Aorta (tissue), 5 donors: ENCODE data around the gene KDSR. TPM values are rescaled to one million over a fixed set of nuclear protein-coding genes. Genes with fewer than 3 reads are reported as not detected.

Source experiments
- ATAC-seq: fragments of 200-7000 bp; cut with Tn5 transposase; one replicate; pipeline ENCODE4 v1.9.1; 2022; ENCODE audit warnings: moderate library complexity; ENCODE audit not compliant: low FRiP score
- DNase-seq, 2 donors: peaks; one replicate each; pipeline ENCODE4 v3.0.0-alpha.2; 2020
- H3K27ac ChIP-seq, 2 donors: one replicate each; pipeline ENCODE4 v1.5.1; 2013; ENCODE audit warnings: low read length in 2 of 2, mild to moderate bottlenecking in 2 of 2, moderate library complexity in 2 of 2, control low read depth in 1 of 2, inconsistent platforms in 1 of 2, low read depth in 1 of 2
- H3K27me3 ChIP-seq, 2 donors: one replicate each; pipeline ENCODE4 v1.6.1; 2013; ENCODE audit warnings: control low read depth in 1 of 2, low read length in 1 of 2, mild to moderate bottlenecking in 1 of 2, moderate library complexity in 1 of 2; ENCODE audit not compliant: insufficient read depth in 2 of 2, control insufficient read depth in 1 of 2
- H3K36me3 ChIP-seq, 2 donors: one replicate each; pipeline ENCODE4 v1.6.1; 2013; ENCODE audit warnings: control low read depth in 1 of 2, low read length in 1 of 2, mild to moderate bottlenecking in 1 of 2; ENCODE audit not compliant: insufficient read depth in 2 of 2, control insufficient read depth in 1 of 2
- H3K4me1 ChIP-seq, 2 donors: one replicate each; pipeline ENCODE4 v1.6.1; 2013; ENCODE audit warnings: low read length in 2 of 2, control low read depth in 1 of 2, mild to moderate bottlenecking in 1 of 2, moderate library complexity in 1 of 2; ENCODE audit not compliant: insufficient read depth in 2 of 2, control insufficient read depth in 1 of 2
- H3K4me3 ChIP-seq, 2 donors: one replicate each; pipeline ENCODE4 v1.5.1; 2013; ENCODE audit warnings: low read length in 2 of 2, control low read depth in 1 of 2, mild to moderate bottlenecking in 1 of 2
- H3K9me3 ChIP-seq: one replicate; pipeline ENCODE4 v1.6.1; 2013; ENCODE audit warnings: mild to moderate bottlenecking, low read length; ENCODE audit not compliant: control insufficient read depth
- WGBS, 2 donors: extraction: QIAGEN DNeasy Blood & Tissue Kit; methylation state at CpG; one replicate each; pipeline ENCODE4 v1.1.7; 2013; 5-methylcytosine and 5-hydroxymethylcytosine counted together
- intact Hi-C, 2 donors: fragments of 100-400 bp; cut with DNase I; formaldehyde crosslinking; loops; one replicate each; pipeline versions ENCODE4 v1.14.2 to v1.15.0; 2022
- polyA plus RNA-seq, 2 donors: library from polyadenylated mRNA; stranded (reverse); fragments of 200-250 nt; gene quantifications; one replicate each; pipeline ENCODE4 v1.2.3, GENCODE V29; 2013
- total RNA-seq, 2 donors: library from RNA; stranded (reverse); fragmentation: NEBNext Ultra II Directional; extraction: Animal tissue kit (Norgen Biotek cat#: 25700); gene quantifications; one replicate each; pipeline ENCODE4 v1.2.1, GENCODE V29; 2021
- donor health status: healthy with polysubstance abuse.
- donor health status: Bipolar disorder and iron deficiency.
- donor health status: DM: no; HTN: no; CAD: no.
- donor health status: DM: no; HTN: no; CAD: no.
- donor health status: DM: yes; HTN: yes; CAD: no.

KDSR gene
- total and polyA plus RNA-seq, 4 donors = 24.4 to 91.0 (median 50.5) TPM

- Histone ChIP-seq H3K27ac (no peak overlapping the region), H3K36me3 (peaks cover 11 to 14% of the 10 kb centered on the region in 2 donors)
- 82 to 86% methylated on average over 4 of the region's 4 CpGs for WGBS, 2 donors
Measured at GRCh38 chr18:63331105-63331504, 35.9 kb downstream of the KDSR start.

DNA sequence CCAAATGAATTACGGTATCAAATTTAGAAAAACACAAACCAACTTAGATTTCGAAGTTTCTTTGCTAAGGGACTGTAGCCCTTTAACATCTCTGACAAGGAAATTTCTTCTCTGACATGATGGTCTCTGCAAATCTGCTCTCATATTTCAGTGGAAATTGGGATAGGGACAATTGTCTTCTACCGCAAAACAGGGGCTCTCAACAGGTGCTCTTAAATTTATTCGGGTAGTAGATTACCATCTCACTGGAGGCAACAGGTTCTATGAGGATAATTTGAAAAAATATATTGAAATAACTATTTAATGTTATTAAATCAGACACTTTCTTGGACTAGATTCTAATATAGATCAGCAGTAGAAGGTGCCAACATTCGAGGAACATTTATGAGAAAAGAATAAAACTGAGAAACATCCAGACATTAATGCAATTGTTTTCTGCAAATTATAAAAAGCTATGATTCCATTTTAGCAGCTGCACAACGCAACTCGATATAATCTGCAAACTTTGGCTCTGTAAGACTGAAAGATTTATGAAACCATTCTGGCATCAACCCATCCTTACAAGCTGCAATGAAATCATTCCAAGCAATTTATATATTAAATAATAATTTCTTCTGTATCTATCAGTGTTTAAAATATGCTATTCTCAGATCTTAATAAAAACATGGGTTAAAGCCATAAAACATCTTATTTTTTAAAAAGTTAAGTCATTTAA, 37.4 kb downstream of the KDSR start:
- Histone ChIP-seq H3K27me3 (no peaks in the 10 kb centered on the region), H3K4me1 (no peaks in the 10 kb centered on the region), H3K4me3 (no peak overlapping the region), H3K9me3 (no peaks in the 10 kb centered on the region), H3K36me3 (peaks cover 10 to 11% of the 10 kb centered on the region in 2 donors), H3K27ac (no peak overlapping the region)
- ATAC-seq (no peak), DNase-seq (no peak)
- 38 to 52% methylated on average over 7 of the region's 7 CpGs for WGBS, 2 donors
- intact Hi-C loops = no loop called here

More at GRCh38 chr18:63331105-63331504, 35.9 kb downstream of the KDSR start:
- Histone ChIP-seq H3K4me1 (no peaks in the 10 kb centered on the region), H3K4me3 (no peak overlapping the region), H3K9me3 (no peaks in the 10 kb centered on the region), H3K27me3 (no peaks in the 10 kb centered on the region)
- intact Hi-C loops = no loop called here
- DNase-seq (no peak), ATAC-seq (no peak)

DNA sequence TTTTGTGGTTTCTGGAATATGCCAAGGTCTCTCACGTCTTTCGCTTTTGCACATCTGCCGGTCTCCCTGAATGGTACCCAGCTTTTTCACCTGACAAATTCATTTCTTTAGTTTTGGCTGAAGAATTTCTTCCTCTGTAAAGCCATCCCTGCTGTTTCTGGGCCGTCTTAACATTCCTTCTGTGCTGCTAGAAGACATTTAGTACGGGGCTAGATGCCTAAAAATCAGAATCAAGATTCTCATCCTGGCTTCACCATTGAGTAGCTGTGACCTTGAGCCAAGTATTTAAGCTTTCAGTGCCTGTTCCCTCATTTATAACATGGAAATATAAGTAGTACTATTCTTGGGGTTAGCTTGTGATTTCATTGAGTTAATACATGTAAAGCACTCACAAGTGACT, 41.0 kb downstream of the KDSR start:
- no peak overlapping the region for H3K27ac ChIP-seq
- ATAC-seq = no peak
- no peaks in the 10 kb centered on the region for H3K4me1 ChIP-seq
- peaks cover 0 to 3% of the 10 kb centered on the region in 2 donors for H3K36me3 ChIP-seq
- 83 to 84% methylated on average over 5 of the region's 5 CpGs for WGBS, 2 donors
- no peaks in the 10 kb centered on the region for H3K27me3 ChIP-seq
- H3K9me3 ChIP-seq = no peaks in the 10 kb centered on the region
- intact Hi-C loops = no loop called here
- DNase-seq = no peak
- H3K4me3 ChIP-seq = no peak overlapping the region

DNA sequence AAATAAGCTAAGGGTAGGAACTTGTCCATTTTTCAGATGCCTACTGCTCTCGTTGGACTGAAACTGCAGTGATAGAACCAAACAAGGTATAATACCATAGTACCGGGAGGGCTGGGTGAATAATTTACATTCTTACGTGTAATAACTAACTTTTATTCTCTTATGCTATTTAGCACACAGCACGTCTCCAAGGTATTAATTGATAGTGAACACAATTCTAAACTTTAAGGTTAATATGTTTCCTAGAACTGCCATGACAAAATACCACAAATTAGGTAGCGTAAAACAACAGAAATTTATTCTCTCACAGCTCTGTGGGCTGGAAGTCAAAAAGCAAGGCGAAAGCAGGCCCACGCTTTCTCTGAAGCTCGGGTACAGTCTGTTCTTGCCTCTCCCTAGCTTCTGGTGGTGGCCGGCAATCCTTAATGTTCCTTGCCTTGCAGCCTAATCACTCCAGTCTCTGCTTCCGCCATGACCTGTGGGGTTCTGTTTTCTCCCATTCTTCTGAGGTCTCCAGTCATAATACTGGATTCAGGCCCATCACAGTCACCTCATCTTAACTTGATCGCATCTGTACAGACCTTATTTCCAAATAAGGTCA, 41.8 kb downstream of the KDSR start:
- DNase-seq (no peak), ATAC-seq (no peak)
- Histone ChIP-seq H3K27ac (no peak overlapping the region), H3K9me3 (no peaks in the 10 kb centered on the region), H3K36me3 (peaks cover 0 to under 1% of the 10 kb centered on the region in 2 donors), H3K27me3 (no peaks in the 10 kb centered on the region), H3K4me3 (no peak overlapping the region), H3K4me1 (no peaks in the 10 kb centered on the region)
- WGBS, 2 donors = 85 to 90% methylated on average over 11 of the region's 11 CpGs
- intact Hi-C loops = no loop called here

GRCh38 chr18:63322908-63323634, 43.9 kb downstream of the KDSR start:
- H3K36me3 ChIP-seq = no peaks in the 10 kb centered on the region
- intact Hi-C loops = loop anchor here (1.0 to 5.0 kb wide), 4 partner anchors 114 to 307 kb away; no protein-coding TSS in a partner anchor
- H3K27ac ChIP-seq = peak overlapping the region; percentile 38 to 45
- H3K9me3 ChIP-seq = no peaks in the 10 kb centered on the region
- peak; percentile 71 for ATAC-seq
- H3K4me1 ChIP-seq = no peaks in the 10 kb centered on the region
- H3K27me3 ChIP-seq = no peaks in the 10 kb centered on the region
- WGBS, 2 donors = 26% methylated on average over 8 of the region's 8 CpGs
- DNase-seq = no peak
- no peak overlapping the region for H3K4me3 ChIP-seq

- H3K27ac ChIP-seq = peak overlapping the region; percentile 38 to 59
- 77 to 88% methylated on average over 4 of the region's 4 CpGs for WGBS, 2 donors
- H3K9me3 ChIP-seq = no peaks in the 10 kb centered on the region
- intact Hi-C loops = loop anchor here (2.0 to 5.0 kb wide), 3 partner anchors 115 to 305 kb away; no protein-coding TSS in a partner anchor
- no peaks in the 10 kb centered on the region for H3K36me3 ChIP-seq
- no peak for DNase-seq
- no peak overlapping the region for H3K4me3 ChIP-seq
- H3K4me1 ChIP-seq = no peaks in the 10 kb centered on the region
- ATAC-seq = no peak
- no peaks in the 10 kb centered on the region for H3K27me3 ChIP-seq
Measured at GRCh38 chr18:63322206-63322605, 44.8 kb downstream of the KDSR start.

GRCh38 chr18:63321291-63321690, 45.7 kb downstream of the KDSR start:
- Histone ChIP-seq H3K36me3 (no peaks in the 10 kb centered on the region), H3K9me3 (no peaks in the 10 kb centered on the region), H3K4me1 (no peaks in the 10 kb centered on the region), H3K4me3 (no peak overlapping the region), H3K27me3 (no peaks in the 10 kb centered on the region), H3K27ac (peak overlapping the region in 1 of 2 donors; percentile 67)
- DNase-seq (no peak), ATAC-seq (no peak)
- WGBS, 2 donors = 83 to 86% methylated on average over 9 of the region's 9 CpGs
- intact Hi-C loops = loop anchor here (2.0 to 5.0 kb wide), 4 partner anchors 46 to 304 kb away; partner anchors contain the start of gene KDSR (in 1 of the 2)

DNA sequence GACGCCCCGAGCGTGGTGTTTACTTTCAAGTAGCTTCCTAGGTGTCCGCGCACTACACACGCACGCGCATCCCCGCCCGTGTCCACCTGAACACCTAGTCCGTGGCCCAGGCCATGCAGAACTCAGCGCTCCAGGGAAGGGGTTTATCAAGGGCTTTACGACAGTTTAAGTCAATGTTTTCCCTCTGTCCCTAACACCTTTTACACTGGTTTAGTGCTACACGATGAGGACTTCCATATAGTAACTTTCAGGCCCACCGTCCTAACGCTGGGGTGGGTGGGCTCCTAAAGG, 46.1 kb downstream of the KDSR start:
- H3K9me3 ChIP-seq = no peaks in the 10 kb centered on the region
- intact Hi-C loops = loop anchor here (2.0 to 5.0 kb wide), 4 partner anchors 46 to 304 kb away; partner anchors contain the start of gene KDSR (in 1 of the 2)
- peak; percentile 15 for ATAC-seq
- H3K27ac ChIP-seq = peak overlapping the region in 1 of 2 donors; percentile 67
- 50 to 58% methylated on average over 16 of the region's 16 CpGs for WGBS, 2 donors
- H3K27me3 ChIP-seq = no peaks in the 10 kb centered on the region
- no peak for DNase-seq
- no peaks in the 10 kb centered on the region for H3K4me1 ChIP-seq
- peak overlapping the region in 1 of 2 donors; percentile 87 for H3K4me3 ChIP-seq
- no peaks in the 10 kb centered on the region for H3K36me3 ChIP-seq
